Stimulated activated CD8-positive, alpha-beta memory T cell treated with anti-CD3 and anti-CD28 coated beads, Interleukin-12 subunit alpha, Interleukin-12 subunit beta, amount 100 ng/mL, for 24 hours (primary cell): ENCODE data around the gene MRTO4.
"Not testable (repeated sequence)": the region's sequence is repeated elsewhere in the genome, so short reads cannot be mapped to it uniquely, and the experiment has no call there.

Experiments
- DNase-seq: peaks from one replicate; pipeline ENCODE4 v3.0.0-alpha.2; 2020; ENCODE audit errors: extremely low read depth

Gene MRTO4

DNA sequence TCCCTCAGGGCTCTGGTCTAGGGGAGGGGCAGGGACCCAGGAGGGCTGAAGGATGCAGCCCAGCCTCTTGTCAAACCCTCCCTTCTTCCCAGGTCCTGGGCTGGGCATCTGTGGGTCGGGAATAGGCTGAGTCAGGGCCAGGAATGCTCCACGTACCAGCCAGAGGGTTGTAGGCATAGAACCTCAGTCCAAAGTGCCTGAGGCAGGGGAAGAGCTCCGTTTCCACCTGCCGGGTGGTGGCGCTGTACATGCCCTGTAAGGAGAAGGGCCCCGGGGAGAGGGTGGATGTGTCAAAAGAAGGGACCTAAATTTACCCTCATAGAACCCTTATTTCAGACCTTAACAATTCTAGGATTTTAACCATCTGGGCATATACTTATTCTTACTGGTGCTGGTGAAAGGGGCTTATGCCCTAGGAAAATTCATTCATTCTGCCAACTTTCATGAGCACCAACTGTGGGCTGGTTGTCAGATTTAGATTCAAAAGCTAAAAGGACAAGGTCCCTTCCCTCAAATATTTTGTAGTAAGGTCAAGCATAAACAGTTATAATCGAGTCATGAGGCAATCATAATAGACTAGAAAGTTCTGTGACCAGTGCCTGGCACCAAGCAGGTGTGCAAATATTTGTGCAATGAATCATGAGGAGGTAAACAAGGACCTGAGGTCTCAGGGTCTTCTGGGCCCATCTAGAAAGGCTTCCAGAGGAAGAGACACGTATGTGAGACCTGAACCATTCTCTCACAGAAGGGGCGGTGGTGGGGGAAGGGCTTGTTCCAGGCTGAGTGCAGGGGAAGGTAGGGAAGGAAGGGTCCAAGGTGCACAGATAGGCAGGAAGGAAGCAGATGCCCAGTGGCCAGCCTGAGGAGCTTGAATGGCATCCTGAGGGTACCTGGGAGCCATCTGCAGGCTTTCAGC lies 18.1 kb downstream of the MRTO4 start:
- DNase-seq = not testable (repeated sequence)

DNA sequence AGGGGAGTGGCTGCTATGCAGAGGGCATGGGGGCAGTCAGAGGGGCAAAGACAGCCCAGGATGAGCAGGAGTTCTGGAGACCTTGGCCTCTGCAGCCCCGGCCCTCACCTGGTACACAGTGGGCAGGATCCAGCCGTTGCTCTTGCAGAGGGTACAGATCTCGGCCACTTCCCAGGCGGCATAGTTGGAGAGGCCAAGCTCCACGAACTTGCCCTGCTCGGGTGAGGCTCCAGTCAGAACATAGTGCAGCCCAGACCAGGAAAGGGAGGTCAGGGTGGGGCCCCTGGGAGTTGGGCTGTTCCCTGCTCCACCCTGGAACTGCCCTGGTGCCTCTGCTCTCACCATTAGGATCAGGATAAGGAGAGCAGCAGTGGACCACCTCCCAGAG lies 18.7 kb downstream of the MRTO4 start:
- not testable (repeated sequence) for DNase-seq

- DNase-seq = no peak
Measured at GRCh38 chr1:19272064-19272463, 20.5 kb downstream of the MRTO4 start.

- DNase-seq = no peak
Measured at GRCh38 chr1:19273106-19273843, 21.7 kb downstream of the MRTO4 start.

DNA sequence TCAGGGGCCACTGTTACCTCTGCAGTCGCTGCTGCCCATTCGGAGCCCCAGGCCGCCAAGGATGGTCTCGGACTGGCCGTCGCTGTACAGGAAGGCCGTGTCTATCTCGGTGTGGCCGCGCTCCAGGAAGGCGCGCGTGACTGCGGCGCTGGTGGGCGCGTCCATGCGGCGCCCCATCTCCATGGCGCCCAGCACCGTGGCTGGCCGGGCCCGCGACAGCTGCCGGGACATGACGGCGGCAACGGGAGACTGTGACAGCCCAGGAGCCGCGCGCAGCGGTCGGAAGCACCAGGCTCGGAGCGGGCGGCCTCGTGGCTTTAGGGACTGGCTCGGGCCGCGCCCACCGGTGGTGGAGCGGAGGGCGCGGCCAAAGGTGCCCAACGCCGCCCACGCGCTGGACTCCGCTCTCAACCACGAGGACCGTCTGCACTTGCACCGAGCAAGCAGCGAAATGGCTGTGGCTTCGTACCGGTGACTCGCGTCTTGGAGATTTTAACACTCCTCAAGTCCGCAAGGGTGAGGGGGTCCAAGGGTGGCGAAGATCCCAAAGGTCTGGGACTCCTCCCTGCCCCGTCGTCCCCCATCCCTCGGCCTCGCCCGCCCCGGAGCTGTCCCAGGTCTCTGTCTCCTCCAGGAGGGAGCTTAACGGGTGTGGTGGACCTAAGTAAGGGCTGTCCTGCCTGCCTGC lies 22.4 kb downstream of the MRTO4 start:
- DNase-seq = not testable (repeated sequence)

DNA sequence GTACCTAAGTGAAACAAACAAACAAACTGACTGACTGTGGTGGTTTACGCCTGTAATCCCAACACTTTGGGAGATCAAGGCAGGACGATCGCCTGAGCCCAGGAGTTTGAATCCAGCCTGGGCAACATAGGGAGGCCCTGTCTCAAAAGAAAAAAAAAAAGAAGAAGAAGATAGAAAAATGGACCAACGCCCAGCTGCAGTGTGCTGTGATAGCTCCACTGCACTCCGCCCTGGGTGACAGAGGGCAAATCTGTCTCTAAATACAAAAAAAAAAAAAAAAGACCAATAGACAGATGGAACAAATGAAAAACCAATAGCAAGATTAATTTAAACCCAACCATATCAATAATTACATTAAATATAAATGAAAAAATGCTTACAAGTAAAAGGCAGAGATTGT lies 23.0 kb downstream of the MRTO4 start:
- DNase-seq = no peak

DNA sequence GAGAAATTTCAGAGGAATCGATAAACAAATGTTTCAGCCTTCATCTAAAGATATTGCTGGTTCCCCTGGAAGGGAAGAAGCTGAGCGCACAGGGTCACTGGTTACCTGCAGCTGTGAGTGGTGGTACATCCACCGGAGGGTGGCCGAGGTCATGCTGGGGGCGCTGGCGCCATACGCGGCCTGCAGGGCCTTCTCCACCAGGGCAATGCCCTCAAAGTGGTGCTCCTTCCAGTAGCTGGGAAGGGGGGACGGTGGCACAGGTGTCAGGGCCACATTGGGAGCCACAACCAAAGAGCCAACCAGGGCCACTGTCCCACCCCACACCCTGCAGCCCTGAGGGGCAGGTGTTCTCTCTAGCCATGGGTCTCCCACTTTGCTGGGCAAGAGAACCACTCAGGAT lies 32.3 kb downstream of the MRTO4 start:
- no peak for DNase-seq

DNA sequence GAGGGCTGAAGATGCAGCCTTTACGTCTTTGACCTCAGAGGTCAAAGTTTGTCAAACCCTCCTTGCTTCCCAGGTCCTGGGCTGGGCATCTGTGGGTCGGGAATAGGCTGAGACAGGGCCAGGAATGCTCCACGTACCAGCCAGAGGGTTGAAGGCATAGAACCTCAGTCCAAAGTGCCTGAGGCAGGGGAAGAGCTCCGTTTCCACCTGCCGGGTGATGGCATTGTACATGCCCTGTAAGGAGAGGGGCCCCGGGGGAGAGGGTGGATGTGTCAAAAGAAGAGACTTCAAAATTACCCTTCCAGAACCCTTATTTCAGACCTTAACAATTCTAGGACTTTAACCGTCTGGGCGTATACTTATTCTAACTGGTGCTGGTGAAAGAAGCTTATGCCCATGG lies 33.3 kb downstream of the MRTO4 start:
- DNase-seq = no peak

DNA sequence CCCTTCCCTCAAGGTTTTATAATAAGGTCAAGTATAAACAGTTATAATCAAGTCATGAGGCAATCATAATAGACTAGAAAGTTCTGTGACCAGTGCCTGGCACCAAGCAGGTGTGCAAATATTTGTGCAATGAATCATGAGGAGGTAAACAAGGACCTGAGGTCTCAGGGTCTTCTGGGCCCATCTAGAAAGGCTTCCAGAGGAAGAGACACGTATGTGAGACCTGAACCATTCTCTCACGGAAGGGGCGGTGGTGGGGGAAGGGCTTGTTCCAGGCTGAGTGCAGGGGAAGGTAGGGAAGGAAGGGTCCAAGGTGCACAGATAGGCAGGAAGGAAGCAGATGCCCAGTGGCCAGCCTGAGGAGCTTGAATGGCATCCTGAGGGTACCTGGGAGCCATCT lies 33.8 kb downstream of the MRTO4 start:
- not testable (repeated sequence) for DNase-seq

DNA sequence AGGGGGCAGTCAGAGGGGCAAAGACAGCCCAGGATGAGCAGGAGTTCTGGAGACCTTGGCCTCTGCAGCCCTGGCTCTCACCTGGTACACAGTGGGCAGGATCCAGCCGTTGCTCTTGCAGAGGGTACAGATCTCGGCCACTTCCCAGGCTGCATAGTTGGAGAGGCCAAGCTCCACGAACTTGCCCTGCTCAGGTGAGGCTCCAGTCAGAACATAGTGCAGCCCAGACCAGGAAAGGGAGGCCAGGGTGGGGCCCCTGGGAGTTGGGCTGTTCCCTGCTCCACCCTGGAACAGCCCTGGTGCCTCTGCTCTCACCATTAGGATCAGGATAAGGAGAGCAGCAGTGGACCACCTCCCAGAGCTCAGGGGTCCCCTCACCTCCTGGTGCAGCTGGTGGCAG lies 34.2 kb downstream of the MRTO4 start:
- DNase-seq = not testable (repeated sequence)

DNA sequence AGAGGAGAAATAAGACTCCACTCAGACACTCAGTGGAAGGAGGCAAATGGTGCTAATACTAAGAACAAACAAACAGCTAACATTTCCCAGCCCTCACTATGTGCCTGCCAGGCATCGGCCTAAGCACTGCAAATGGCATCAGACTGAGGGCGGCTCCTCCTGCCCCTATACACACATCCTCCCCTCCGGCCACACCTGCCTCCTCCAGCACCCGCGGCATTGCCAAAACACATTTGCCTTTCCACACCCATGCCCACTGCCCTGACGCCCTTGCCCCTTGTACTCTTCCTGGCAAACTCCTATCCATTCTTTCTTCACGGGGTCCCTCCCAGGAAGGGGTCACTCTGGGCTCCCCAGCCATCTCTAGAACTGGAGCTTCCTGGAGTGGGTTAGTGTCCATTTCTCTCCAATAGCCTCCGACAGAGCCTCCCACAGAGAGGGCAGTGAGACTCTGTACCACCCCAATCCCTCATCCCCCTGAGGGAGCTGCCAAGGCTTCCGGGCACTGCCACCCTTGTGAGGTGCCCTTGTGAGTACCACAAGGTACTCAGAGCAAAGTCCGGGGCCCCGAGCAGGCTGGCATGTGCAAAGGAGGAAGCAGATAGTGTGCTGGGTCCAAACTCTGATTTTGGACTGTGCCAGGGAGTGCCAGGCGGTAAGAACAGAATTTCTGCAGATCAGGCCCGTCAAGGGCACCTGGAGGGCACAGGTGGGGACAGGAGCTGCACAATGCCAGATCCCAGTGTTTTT lies 36.0 kb downstream of the MRTO4 start:
- no peak for DNase-seq

- peak; percentile 31 for DNase-seq
Measured at GRCh38 chr1:19288324-19289241, 37.0 kb downstream of the MRTO4 start, which contains the start of gene AKR7A3. TSS of gene AKR7A3 (minus strand) at chr1:19288770. CDS start at chr1:19288709, 61 bp downstream.

- DNase-seq = no peak
Measured at GRCh38 chr1:19289244-19289643, 37.6 kb downstream of the MRTO4 start.

DNA sequence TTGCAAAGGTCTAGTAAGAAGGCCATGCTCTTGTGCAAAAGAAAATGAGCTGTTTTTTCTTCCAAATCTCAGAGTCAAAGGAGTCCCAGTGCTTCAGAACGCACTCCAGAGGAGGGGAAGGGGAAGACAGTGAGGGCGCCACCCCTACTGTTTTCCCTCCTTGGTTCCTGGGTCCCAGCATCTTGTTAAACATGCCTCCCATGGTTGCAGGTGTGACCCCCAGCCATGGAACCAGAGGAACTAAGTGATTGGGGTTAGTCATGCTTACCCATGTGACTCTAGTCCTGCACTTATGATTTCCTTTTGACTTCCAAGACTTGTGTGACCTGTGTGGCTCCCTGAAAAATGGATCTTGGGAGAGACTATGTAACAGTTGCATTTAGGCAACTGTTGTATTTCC lies 43.0 kb downstream of the MRTO4 start:
- no peak for DNase-seq

GRCh38 chr1:19300211-19300610 lies 48.6 kb downstream of the MRTO4 start:
- DNase-seq = no peak

DNA sequence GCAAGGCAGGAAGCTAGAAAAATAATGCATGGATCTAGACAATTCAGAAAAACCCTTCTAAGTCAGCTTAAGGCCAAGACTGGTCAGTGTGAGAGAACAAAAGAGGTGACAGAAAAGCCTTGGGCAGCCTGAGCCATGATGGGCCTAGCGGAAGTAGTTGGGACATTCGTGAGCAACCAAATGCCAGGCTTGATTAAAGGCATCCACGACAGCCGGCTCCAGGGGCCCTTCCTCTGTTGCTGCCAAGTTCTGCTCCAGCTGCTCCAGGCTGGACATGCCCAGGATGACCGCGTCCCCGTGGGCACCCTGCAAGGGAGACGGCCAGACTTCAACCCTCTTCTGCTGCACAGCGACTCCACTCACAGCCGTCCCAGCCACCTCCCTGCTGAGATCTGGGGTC lies 52.5 kb downstream of the MRTO4 start:
- DNase-seq = not testable (repeated sequence)

DNA sequence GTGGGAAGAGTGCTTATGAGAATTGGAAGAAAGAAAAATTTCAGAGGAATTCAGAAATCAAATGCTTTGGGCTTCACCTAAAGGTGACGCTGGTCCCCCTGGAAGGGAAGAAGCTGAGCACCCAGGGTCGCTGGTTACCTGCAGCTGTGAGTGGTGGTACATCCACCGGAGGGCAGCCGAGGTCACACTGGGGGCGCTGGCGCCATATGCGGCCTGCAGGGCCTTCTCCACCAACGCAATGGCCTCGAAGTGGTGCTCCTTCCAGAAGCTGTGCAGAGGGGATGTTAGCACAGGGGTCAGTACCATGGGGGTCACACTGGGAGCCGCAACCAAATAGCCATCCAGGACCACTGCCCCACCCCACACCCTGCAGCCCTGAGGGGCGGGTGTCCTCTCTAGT lies 54.3 kb downstream of the MRTO4 start:
- no peak for DNase-seq

GRCh38 chr1:19306941-19307340 lies 55.3 kb downstream of the MRTO4 start:
- no peak for DNase-seq

- DNase-seq = no peak
Measured at GRCh38 chr1:19307794-19308508, 56.3 kb downstream of the MRTO4 start.

DNA sequence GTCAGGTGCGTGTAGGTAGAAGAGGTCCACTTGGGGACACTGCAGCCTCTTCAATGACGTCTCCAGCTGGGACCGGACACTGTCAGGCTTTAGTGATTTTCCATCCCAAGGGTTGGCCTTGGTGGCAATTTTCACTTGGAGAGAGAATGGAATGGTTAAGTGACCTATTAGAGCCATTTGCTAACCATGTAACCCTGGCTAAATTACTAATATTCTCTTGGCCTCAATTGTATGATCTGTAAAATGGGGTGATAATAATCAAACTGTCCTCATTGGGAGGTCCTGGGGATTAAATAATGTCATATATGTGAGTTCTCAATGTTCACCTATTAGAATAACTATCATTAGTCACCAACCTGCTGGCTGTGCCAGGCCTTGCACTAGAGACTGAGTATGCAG lies 56.9 kb downstream of the MRTO4 start:
- no peak for DNase-seq
